Measurements from ENCODE around the gene MATN3.

The MATN3 gene

DNA sequence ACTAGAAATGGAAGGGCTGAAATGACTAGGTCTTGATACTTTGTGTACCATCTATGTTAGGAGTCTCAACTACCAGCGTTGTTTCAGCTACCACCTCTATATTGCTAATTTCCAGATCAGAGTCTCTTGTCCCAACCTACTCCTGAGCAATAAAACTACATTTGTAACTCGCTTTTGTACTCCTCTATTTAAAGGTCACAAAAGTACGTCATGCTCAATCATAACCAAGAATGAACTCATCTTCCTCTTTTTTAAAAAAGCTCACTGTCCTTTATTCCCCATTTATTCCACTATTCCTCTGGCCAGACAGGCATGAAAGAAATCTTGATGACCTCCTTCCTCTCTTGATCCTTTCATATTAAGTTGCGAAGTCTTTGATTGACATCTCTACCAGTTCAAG, 11.2 kb upstream of the MATN3 start:
- no peaks in the 10 kb centered on the region for H3F3A ChIP-seq (ENCODE audit: low read depth)
- no peaks in the 10 kb centered on the region for H3K9me2 ChIP-seq (replicated peaks; ENCODE audit: low read depth, low read length)
- H3K79me2 ChIP-seq (ENCODE audit: insufficient read depth, low read length): no peaks in the 10 kb centered on the region
- H3K36me3 ChIP-seq (ENCODE audit: insufficient read depth, low read length): peaks cover 13% of the 10 kb centered on the region; the same call in 1 of the 2 replicates
- TF ChIP-seq EZH2phosphoT487 (IDR thresholded peaks at IDR 0.05; ENCODE audit: borderline replicate concordance) (no peak), CTCF (conservative IDR thresholded peaks at IDR 0.05; ENCODE audit: low read length) (no peak)
- no peaks in the 10 kb centered on the region for H4K20me1 ChIP-seq (ENCODE audit: insufficient read depth, low read length, poor library complexity, severe bottlenecking)
- peaks cover 6% of the 10 kb centered on the region; the same call in 1 of the 2 replicates for H3K9me3 ChIP-seq (ENCODE audit: insufficient read depth, low read depth, low read length)
- H3K4me2 ChIP-seq (ENCODE audit: low read depth, low read length, poor library complexity, severe bottlenecking): no peak overlapping the region
- no peak overlapping the region for H3K4me3 ChIP-seq (ENCODE audit: low read length, poor library complexity, severe bottlenecking)
- H3K4me1 ChIP-seq (ENCODE audit: insufficient read depth, low read length, poor library complexity, severe bottlenecking): peaks cover 10% of the 10 kb centered on the region
- H2AFZ ChIP-seq (ENCODE audit: low read length): no peak overlapping the region
- no peaks in the 10 kb centered on the region for H3K27me3 ChIP-seq (ENCODE audit: insufficient read depth, low read length, poor library complexity, severe bottlenecking)
- no peak overlapping the region for H3K9ac ChIP-seq (ENCODE audit: low read depth, low read length, poor library complexity, severe bottlenecking)

DNA sequence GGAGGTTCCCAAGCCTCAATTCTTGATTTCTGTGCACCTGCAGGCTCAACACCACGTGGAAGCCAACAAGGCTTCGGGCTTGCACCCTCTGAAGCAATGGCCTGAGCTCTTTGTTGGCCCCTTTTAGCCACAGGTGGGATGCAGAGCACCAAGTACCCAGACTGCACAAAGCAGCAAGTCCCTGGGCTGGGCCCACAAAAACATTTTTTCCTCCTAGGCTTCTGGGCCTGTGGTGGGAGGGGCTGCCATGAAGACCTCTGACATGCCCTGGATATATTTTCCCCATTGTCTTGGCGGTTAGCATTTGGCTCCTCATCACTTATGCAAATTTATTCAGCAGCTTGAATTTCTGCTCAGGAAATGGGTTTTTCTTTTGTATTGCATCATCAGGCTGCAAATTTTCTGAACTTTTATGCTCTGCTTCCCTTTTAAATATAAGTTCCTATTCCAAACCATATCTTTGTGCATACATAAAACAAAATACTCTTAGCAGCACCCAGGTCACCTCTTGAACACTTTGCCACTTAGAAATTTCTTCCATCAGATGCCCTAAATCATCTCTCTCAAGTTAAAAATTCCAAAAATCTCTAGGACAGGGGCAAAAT, 9.0 kb upstream of the MATN3 start:
- Histone ChIP-seq H3K4me2 (ENCODE audit: low read depth, low read length, poor library complexity, severe bottlenecking) (no peak overlapping the region), H3K9me2 (replicated peaks; ENCODE audit: low read depth, low read length) (no peaks in the 10 kb centered on the region), H3F3A (ENCODE audit: low read depth) (no peaks in the 10 kb centered on the region), H3K4me3 (ENCODE audit: low read length, poor library complexity, severe bottlenecking) (no peak overlapping the region), H3K27me3 (ENCODE audit: insufficient read depth, low read length, poor library complexity, severe bottlenecking) (no peaks in the 10 kb centered on the region), H3K79me2 (ENCODE audit: insufficient read depth, low read length) (no peaks in the 10 kb centered on the region), H2AFZ (ENCODE audit: low read length) (no peak overlapping the region), H3K9me3 (ENCODE audit: insufficient read depth, low read depth, low read length) (peaks cover 6% of the 10 kb centered on the region; the same call in 1 of the 2 replicates), H3K9ac (ENCODE audit: low read depth, low read length, poor library complexity, severe bottlenecking) (no peak overlapping the region), H3K36me3 (ENCODE audit: insufficient read depth, low read length) (no peaks in the 10 kb centered on the region), H3K4me1 (ENCODE audit: insufficient read depth, low read length, poor library complexity, severe bottlenecking) (peaks cover 4% of the 10 kb centered on the region), H4K20me1 (ENCODE audit: insufficient read depth, low read length, poor library complexity, severe bottlenecking) (no peaks in the 10 kb centered on the region)
- TF ChIP-seq EZH2phosphoT487 (IDR thresholded peaks at IDR 0.05; ENCODE audit: borderline replicate concordance): no peak
- TF ChIP-seq CTCF (conservative IDR thresholded peaks at IDR 0.05; ENCODE audit: low read length): no peak

GRCh38 chr2:20019747-20020146, 7.3 kb upstream of the MATN3 start:
- TF ChIP-seq EZH2phosphoT487 (IDR thresholded peaks at IDR 0.05; ENCODE audit: borderline replicate concordance) (no peak), CTCF (conservative IDR thresholded peaks at IDR 0.05; ENCODE audit: low read length) (no peak)
- no peak overlapping the region for H2AFZ ChIP-seq (ENCODE audit: low read length)
- no peaks in the 10 kb centered on the region for H3K79me2 ChIP-seq (ENCODE audit: insufficient read depth, low read length)
- H3K4me1 ChIP-seq (ENCODE audit: insufficient read depth, low read length, poor library complexity, severe bottlenecking): no peaks in the 10 kb centered on the region
- no peaks in the 10 kb centered on the region for H3K9me2 ChIP-seq (replicated peaks; ENCODE audit: low read depth, low read length)
- no peaks in the 10 kb centered on the region for H3K27me3 ChIP-seq (ENCODE audit: insufficient read depth, low read length, poor library complexity, severe bottlenecking)
- peaks cover 6% of the 10 kb centered on the region; the same call in 1 of the 2 replicates for H3K9me3 ChIP-seq (ENCODE audit: insufficient read depth, low read depth, low read length)
- no peaks in the 10 kb centered on the region for H3F3A ChIP-seq (ENCODE audit: low read depth)
- H3K36me3 ChIP-seq (ENCODE audit: insufficient read depth, low read length): no peaks in the 10 kb centered on the region
- no peaks in the 10 kb centered on the region for H4K20me1 ChIP-seq (ENCODE audit: insufficient read depth, low read length, poor library complexity, severe bottlenecking)
- H3K4me2 ChIP-seq (ENCODE audit: low read depth, low read length, poor library complexity, severe bottlenecking): no peak overlapping the region
- no peak overlapping the region for H3K9ac ChIP-seq (ENCODE audit: low read depth, low read length, poor library complexity, severe bottlenecking)
- H3K4me3 ChIP-seq (ENCODE audit: low read length, poor library complexity, severe bottlenecking): no peak overlapping the region
